ENCODE measurements around the gene FRMPD4. TPM values are rescaled to one million over a fixed set of nuclear protein-coding genes. Genes with fewer than 3 reads are reported as not detected.

The FRMPD4 gene
- total and polyA plus RNA-seq, 8 donors, result 0.45 to 0.86 (median 0.68) TPM; not detected in 2

- no peaks in the 10 kb centered on the region for H3K27me3 ChIP-seq
- no peaks in the 10 kb centered on the region for H3K36me3 ChIP-seq
- H3K4me1 ChIP-seq, result no peaks in the 10 kb centered on the region
- no peak overlapping the region for H3K4me3 ChIP-seq
- DNase-seq, result no peak
- no peak for ATAC-seq
- no peaks in the 10 kb centered on the region for H3K9me3 ChIP-seq
- intact Hi-C loops (cut with DNase I), result no loop called here
- no peak for TF ChIP-seq CTCF (IDR thresholded peaks at IDR 0.05)
- H3K27ac ChIP-seq, result no peak overlapping the region
These were observed 180.8 kb downstream of the FRMPD4 start for GRCh38 chrX:12319003-12319519.

GRCh38 chrX:12319992-12320391, 181.7 kb downstream of the FRMPD4 start:
- no peak overlapping the region for H3K27ac ChIP-seq
- H3K4me3 ChIP-seq, result no peak overlapping the region
- DNase-seq (no peak), ATAC-seq (no peak)
- H3K9me3 ChIP-seq, result no peaks in the 10 kb centered on the region
- TF ChIP-seq CTCF (IDR thresholded peaks at IDR 0.05), result no peak
- no peaks in the 10 kb centered on the region for H3K27me3 ChIP-seq
- H3K4me1 ChIP-seq, result no peaks in the 10 kb centered on the region
- intact Hi-C loops (cut with DNase I), result no loop called here
- no peaks in the 10 kb centered on the region for H3K36me3 ChIP-seq

- Histone ChIP-seq H3K4me1 (no peaks in the 10 kb centered on the region), H3K27ac (no peak overlapping the region), H3K27me3 (no peaks in the 10 kb centered on the region), H3K4me3 (no peak overlapping the region), H3K36me3 (no peaks in the 10 kb centered on the region), H3K9me3 (no peaks in the 10 kb centered on the region)
- intact Hi-C loops (cut with DNase I), result no loop called here
- DNase-seq, result no peak
- no peak for TF ChIP-seq CTCF (IDR thresholded peaks at IDR 0.05)
- ATAC-seq, result no peak
These were observed 183.8 kb downstream of the FRMPD4 start for GRCh38 chrX:12322031-12322430.

GRCh38 chrX:12325171-12325570, 186.9 kb downstream of the FRMPD4 start:
- Histone ChIP-seq H3K36me3 (no peaks in the 10 kb centered on the region), H3K27ac (no peak overlapping the region), H3K4me3 (no peak overlapping the region), H3K27me3 (no peaks in the 10 kb centered on the region), H3K9me3 (no peaks in the 10 kb centered on the region), H3K4me1 (no peaks in the 10 kb centered on the region)
- intact Hi-C loops (cut with DNase I), result no loop called here
- no peak for DNase-seq
- ATAC-seq, result no peak
- TF ChIP-seq CTCF (IDR thresholded peaks at IDR 0.05), result no peak

- H3K27ac ChIP-seq, result no peak overlapping the region
- no peak for DNase-seq
- no peaks in the 10 kb centered on the region for H3K9me3 ChIP-seq
- H3K27me3 ChIP-seq, result no peaks in the 10 kb centered on the region
- no peak overlapping the region for H3K4me3 ChIP-seq
- intact Hi-C loops (cut with DNase I), result no loop called here
- TF ChIP-seq CTCF (IDR thresholded peaks at IDR 0.05), result no peak
- no peak for ATAC-seq
- no peaks in the 10 kb centered on the region for H3K4me1 ChIP-seq
- H3K36me3 ChIP-seq, result no peaks in the 10 kb centered on the region
These were observed 189.6 kb downstream of the FRMPD4 start for GRCh38 chrX:12327836-12328235.
